CD4-positive, CD25-positive, alpha-beta regulatory T cell (primary cell): Measurements from ENCODE around the gene EXOC6B. TPM values are rescaled to one million over a fixed set of nuclear protein-coding genes. Genes with fewer than 3 reads are reported as not detected.

Source experiments
- ATAC-seq, 2 donors: fragments of 150-1000 bp; cut with Tn5 transposase; one replicate each; pipeline ENCODE4 v1.10.0; 2021; ENCODE audit warnings: low read depth in 2 of 2, moderate number of reproducible peaks in 2 of 2, moderate library complexity in 1 of 2
- DNase-seq, 3 donors: peaks; one replicate each; pipeline versions ENCODE4 v3.0.0 to v3.0.0-alpha.2; 2012 to 2022; ENCODE audit warnings: mixed read lengths in 1 of 3
- H3K27ac ChIP-seq: one replicate; pipeline ENCODE4 v1.7.0; 2013; ENCODE audit warnings: mild to moderate bottlenecking, low read length; ENCODE audit not compliant: insufficient read depth, poor library complexity, severe bottlenecking
- H3K27me3 ChIP-seq: one replicate; pipeline ENCODE4 v1.7.0; 2013; ENCODE audit warnings: low read length; ENCODE audit not compliant: control insufficient read depth, insufficient read depth
- H3K36me3 ChIP-seq: one replicate; pipeline ENCODE4 v1.7.0; 2013; ENCODE audit warnings: mild to moderate bottlenecking, low read length, moderate library complexity; ENCODE audit not compliant: control insufficient read depth, insufficient read depth
- H3K4me1 ChIP-seq: 2 replicates; pipeline ENCODE4 v1.7.0; 2013; ENCODE audit warnings: mild to moderate bottlenecking, low read length; ENCODE audit not compliant: insufficient read depth, control insufficient read depth, poor library complexity, severe bottlenecking
- H3K4me3 ChIP-seq: one replicate; pipeline ENCODE4 v1.7.0; 2013; ENCODE audit warnings: low read depth, mild to moderate bottlenecking, low read length, moderate library complexity
- H3K9me3 ChIP-seq, 2 experiments: 1 replicate in 1 of 2; 2 replicates in 1 of 2; pipeline ENCODE4 v1.7.0; 2013; ENCODE audit warnings: low read length in 2 of 2, mild to moderate bottlenecking in 1 of 2, moderate library complexity in 1 of 2; ENCODE audit not compliant: control insufficient read depth in 2 of 2
- H3K27ac Mint-ChIP-seq, 3 donors: one replicate each; pipeline ENCODE4 v1.8.0; 2020 to 2022; ENCODE audit warnings: mild to moderate bottlenecking in 3 of 3, mixed read lengths in 3 of 3, moderate library complexity in 2 of 3
- H3K27me3 Mint-ChIP-seq: one replicate; pipeline ENCODE4 v1.8.0; 2022; ENCODE audit warnings: mild to moderate bottlenecking, mixed read lengths
- H3K36me3 Mint-ChIP-seq: one replicate; pipeline ENCODE4 v1.8.0; 2020; ENCODE audit warnings: mixed read lengths
- H3K4me1 Mint-ChIP-seq, 4 donors: one replicate each; pipeline ENCODE4 v1.8.0; 2020 to 2022; ENCODE audit warnings: mixed read lengths in 4 of 4, mild to moderate bottlenecking in 1 of 4
- H3K4me3 Mint-ChIP-seq, 4 donors: one replicate each; pipeline ENCODE4 v1.8.0; 2020 to 2022; ENCODE audit warnings: mild to moderate bottlenecking in 4 of 4, mixed read lengths in 4 of 4, moderate library complexity in 3 of 4
- H3K9me3 Mint-ChIP-seq, 7 donors: one replicate each; pipeline ENCODE4 v1.8.0; 2020 to 2022; ENCODE audit warnings: mixed read lengths in 7 of 7, mild to moderate bottlenecking in 3 of 7, moderate library complexity in 2 of 7
- polyA plus RNA-seq, 4 donors: library from polyadenylated mRNA; unstranded; fragments of 300-500 nt; fragmentation: Illumina TruSeq; gene quantifications; one replicate each; pipeline ENCODE4 v1.2.3, GENCODE V29; 2021
- total RNA-seq: library from RNA; stranded (reverse); gene quantifications from one replicate; pipeline ENCODE4 v1.2.3, GENCODE V29; 2022

The EXOC6B gene
- total and polyA plus RNA-seq, 5 donors from 2014 or later: 1.5 to 20.8 (median 2.1) TPM

DNA sequence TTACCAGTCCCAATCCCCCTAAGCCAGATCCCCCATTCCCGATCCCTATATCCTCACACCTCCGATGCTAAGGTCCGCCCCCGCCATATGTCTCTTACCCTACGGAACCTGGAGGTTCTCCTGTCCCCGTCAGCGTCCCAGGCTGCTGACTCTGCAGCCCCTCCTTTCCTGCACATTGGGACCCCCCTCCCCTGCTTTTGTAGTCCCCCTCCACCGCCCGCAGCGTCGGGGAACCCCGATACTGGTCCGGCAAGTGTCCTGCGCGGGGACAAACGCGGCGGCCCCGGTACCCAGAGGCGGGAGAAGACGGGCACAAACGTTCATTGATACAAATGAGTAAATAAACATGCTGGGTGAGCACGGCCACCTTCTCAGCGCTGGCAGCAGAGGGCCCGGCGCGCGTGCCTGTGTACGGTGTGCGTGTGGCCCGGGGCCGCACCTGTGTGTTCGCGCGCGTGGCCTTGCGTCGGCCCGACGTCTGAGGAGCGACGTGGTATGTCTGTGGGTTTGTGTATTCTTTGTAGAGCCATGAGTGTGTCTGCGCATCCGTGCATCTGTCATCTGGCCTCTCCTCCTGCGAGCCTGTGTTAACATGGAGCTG is 676.2 kb downstream of the EXOC6B start:
- peak overlapping the region; percentile 19 for H3K4me3 ChIP-seq

DNA sequence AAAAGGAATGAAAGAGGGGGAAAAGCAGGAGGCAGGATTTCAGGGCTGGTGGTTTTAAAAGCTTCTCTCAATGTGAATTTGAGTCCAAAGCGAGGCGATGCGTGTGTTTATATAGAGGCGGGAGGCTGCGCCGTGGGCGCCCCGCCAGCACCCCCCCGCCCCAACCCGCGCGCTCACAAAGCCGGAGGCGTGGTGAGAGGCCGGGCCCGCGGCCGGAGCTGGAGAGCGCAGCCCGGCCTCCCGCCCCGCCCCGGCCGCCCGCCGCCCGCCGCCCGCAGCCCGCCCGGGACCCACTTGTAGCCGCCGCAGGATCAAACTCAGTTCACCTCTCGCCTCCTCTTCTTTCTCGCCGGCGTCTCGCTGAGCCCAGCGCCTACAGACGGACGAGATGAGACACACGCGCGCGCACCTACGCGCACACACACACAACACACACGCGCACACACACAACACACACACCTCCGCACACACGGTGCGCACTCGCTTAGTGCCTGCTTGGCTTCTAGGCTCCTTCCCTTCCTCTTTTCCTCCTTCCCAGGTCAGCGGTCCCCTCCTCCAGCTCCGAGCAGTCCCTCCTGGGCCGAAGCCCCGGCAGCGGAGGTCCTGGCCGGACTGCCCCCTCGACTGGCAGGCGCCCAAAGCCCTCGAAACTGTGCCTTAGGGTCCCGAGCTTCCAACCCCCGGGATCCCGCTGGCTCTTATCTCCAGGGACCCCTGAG is 676.8 kb downstream of the EXOC6B start:
- H3K36me3 ChIP-seq: no peaks in the 10 kb centered on the region
- peaks cover 40% of the 10 kb centered on the region for H3K4me1 ChIP-seq
- H3K27me3 ChIP-seq: peaks cover 27% of the 10 kb centered on the region
- H3K4me1 Mint-ChIP-seq: peaks cover 0 to 44% (median 20%) of the 10 kb centered on the region in 4 donors
- ATAC-seq: no peak
- H3K4me3 ChIP-seq: no peak overlapping the region
- peaks cover 59% of the 10 kb centered on the region for H3K27me3 Mint-ChIP-seq
- no peaks in the 10 kb centered on the region for H3K9me3 ChIP-seq
- DNase-seq: peak in 1 of 3 donors; percentile 28
- H3K4me3 Mint-ChIP-seq: peak overlapping the region; percentile 47 to 88 (median 86)
- no peak overlapping the region for H3K27ac ChIP-seq
- H3K36me3 Mint-ChIP-seq: no peaks in the 10 kb centered on the region
- H3K27ac Mint-ChIP-seq: no peak overlapping the region
- peaks cover 0 to 4% (median 0%) of the 10 kb centered on the region in 7 donors for H3K9me3 Mint-ChIP-seq

More for the DNA sequence above, 676.2 kb downstream of the EXOC6B start:
- ATAC-seq (peak in 1 of 2 donors; percentile 29), DNase-seq (no peak)
- Histone ChIP-seq H3K27ac (no peak overlapping the region), H3K36me3 (no peaks in the 10 kb centered on the region), H3K9me3 (no peaks in the 10 kb centered on the region), H3K4me1 (peaks cover 38% of the 10 kb centered on the region), H3K27me3 (peaks cover 27% of the 10 kb centered on the region)
- H3K9me3 Mint-ChIP-seq: peaks cover 0 to 4% (median 0%) of the 10 kb centered on the region in 7 donors
- H3K4me3 Mint-ChIP-seq: peak overlapping the region; percentile 47 to 90 (median 80)
- H3K36me3 Mint-ChIP-seq: no peaks in the 10 kb centered on the region
- H3K27me3 Mint-ChIP-seq: peaks cover 59% of the 10 kb centered on the region
- H3K27ac Mint-ChIP-seq: no peak overlapping the region
- peaks cover 0 to 41% (median 20%) of the 10 kb centered on the region in 4 donors for H3K4me1 Mint-ChIP-seq

DNA sequence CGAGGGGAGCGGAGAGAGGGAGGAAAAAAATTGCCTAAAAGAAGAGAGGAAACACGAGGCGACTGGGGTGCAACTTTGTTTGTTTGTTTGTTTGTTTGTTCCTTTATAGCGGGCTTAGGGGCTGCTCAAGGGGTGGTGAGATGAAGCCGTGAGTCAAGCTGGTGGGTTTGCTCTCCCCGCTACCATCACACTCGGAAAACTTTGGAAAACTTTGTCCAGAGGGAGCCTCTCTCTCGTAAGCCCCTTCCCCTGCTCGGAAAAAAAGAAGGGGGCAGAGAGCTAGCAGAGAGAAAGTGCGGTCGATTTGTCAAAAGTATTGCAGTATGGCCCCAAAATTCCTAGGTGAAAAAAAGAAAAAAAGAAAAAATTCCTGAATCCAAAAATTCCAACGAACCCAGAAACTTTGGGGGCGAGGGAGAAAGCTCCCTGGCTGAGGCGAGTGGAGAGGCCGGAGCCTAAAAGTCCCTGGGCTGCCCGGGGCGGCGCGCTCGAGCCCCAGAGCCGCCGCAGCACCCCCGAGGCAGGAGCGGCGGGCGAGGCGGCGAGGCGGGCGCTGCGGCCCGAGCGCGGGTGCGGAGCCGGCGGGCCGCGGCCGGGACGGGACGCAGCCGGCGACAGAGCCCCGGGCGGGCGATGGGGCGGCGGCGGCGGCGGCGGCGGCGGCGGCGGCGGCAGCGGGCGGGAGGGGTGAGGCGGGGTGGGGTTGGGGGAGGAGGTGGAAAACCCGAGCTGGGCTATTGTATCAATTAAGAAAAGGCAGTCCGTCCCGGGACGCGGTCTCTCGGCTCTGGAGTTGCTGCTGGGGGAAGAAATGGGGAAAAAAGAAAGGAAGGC is 677.6 kb downstream of the EXOC6B start:
- Histone ChIP-seq H3K9me3 (no peaks in the 10 kb centered on the region), H3K27me3 (peaks cover 27% of the 10 kb centered on the region), H3K36me3 (no peaks in the 10 kb centered on the region), H3K4me1 (peaks cover 40% of the 10 kb centered on the region), H3K27ac (no peak overlapping the region), H3K4me3 (no peak overlapping the region)
- ATAC-seq: no peak
- Mint-ChIP-seq H3K36me3 (no peaks in the 10 kb centered on the region), H3K27ac (no peak overlapping the region), H3K9me3 (peaks cover 0 to 4% (median 0%) of the 10 kb centered on the region in 7 donors), H3K4me1 (peaks cover 0 to 50% (median 20%) of the 10 kb centered on the region in 4 donors), H3K4me3 (peak overlapping the region; percentile 47 to 87 (median 82)), H3K27me3 (peaks cover 62% of the 10 kb centered on the region)
- no peak for DNase-seq

DNA sequence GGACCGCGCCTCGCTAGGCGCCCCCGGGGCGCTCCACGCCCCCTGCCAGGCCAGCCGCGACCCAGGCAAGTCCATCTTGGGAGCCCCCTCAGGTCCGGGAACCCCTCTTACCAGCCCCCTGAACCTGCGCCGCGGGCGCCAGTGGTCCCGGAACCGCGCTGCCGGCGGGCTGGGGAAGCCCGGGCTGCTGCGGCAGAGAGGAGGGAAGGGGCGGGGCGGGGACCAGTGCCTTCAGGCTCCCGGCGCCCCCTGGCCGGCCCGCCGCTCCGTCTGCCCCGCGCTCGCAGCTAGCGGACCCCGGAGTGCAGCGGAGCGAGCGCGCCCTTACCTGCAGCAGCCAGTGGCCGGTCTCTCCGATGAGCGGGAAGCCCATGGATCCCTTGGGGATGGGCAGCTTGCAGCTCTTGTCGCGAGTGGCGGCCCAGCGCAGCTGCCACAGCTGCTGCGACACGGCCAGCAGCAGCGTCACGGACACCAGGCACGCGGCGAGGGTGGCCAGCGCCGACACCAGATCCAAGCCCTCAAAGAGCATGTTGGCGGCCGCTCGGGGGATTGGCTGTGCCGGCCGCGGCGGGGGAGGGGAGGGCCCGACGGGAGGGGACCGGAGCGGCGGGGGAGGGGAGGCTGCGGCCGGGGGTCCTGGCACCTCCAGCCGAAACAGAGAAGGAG is 678.4 kb downstream of the EXOC6B start, which contains the start of gene CYP26B1:
TSS of gene CYP26B1 (minus strand) at position 560 of the 669 bp plus-strand sequence. CDS start at position 532, 28 bp downstream.
- Mint-ChIP-seq H3K27me3 (peaks cover 66% of the 10 kb centered on the region), H3K9me3 (peaks cover 0 to 4% (median 0%) of the 10 kb centered on the region in 7 donors), H3K36me3 (no peaks in the 10 kb centered on the region), H3K4me3 (peak within 1 kb of the TSS; percentile 64 to 87 (median 82)), H3K4me1 (peaks cover 0 to 50% (median 20%) of the 10 kb centered on the region in 4 donors), H3K27ac (peak within 1 kb of the TSS in 1 of 3 donors; percentile 67)
- peaks cover 27% of the 10 kb centered on the region for H3K27me3 ChIP-seq
- no peaks in the 10 kb centered on the region for H3K9me3 ChIP-seq
- ATAC-seq (no peak), DNase-seq (no peak)
- H3K4me1 ChIP-seq: peaks cover 40% of the 10 kb centered on the region
- no peaks in the 10 kb centered on the region for H3K36me3 ChIP-seq
- H3K27ac ChIP-seq: no peak within 1 kb of the TSS
- no peak within 1 kb of the TSS for H3K4me3 ChIP-seq

DNA sequence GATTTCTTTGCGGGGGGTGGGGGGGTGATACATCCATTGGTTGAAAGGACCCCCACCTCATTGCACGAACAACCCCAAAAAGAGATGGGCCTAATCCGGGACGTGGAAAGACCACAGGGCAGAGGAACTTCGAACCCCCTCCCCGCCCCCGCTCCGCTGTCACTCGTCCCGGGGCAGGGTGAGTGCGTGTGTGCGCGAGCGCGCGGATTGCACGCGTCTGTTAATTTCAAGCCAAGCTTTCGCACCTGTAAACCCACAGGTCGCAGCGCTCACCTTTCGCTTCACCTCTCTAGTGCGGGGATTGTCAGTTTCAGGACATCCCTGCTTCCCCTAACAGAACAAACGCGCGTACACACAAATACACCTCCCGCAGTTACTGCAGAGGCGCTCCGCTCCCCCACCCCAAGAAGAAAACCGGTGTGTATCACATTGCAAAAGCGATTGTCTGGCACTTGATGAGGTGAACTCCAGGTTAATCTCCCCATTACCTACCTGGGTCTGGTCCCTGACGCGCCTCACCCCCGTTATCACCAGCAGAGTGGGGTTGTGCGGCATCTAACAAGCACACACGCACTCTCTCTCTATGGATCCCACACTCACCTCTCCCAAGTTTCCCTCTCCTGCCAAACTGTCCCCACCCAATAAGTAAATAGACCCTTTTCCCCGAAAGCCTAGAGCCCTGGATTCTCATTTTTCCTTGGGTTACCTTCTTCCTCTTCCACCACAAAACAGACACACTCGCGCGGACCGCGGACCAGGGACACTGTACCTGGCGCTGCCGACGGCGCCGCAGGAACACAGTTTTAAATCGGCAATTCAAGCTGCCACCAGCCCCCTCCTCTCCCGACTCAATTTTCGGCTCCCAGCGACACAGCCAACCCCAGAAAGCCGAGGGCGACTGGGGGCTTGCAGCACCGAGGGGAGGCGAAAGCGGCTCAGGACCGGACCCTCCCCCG is 679.2 kb downstream of the EXOC6B start:
- no peak for DNase-seq

DNA sequence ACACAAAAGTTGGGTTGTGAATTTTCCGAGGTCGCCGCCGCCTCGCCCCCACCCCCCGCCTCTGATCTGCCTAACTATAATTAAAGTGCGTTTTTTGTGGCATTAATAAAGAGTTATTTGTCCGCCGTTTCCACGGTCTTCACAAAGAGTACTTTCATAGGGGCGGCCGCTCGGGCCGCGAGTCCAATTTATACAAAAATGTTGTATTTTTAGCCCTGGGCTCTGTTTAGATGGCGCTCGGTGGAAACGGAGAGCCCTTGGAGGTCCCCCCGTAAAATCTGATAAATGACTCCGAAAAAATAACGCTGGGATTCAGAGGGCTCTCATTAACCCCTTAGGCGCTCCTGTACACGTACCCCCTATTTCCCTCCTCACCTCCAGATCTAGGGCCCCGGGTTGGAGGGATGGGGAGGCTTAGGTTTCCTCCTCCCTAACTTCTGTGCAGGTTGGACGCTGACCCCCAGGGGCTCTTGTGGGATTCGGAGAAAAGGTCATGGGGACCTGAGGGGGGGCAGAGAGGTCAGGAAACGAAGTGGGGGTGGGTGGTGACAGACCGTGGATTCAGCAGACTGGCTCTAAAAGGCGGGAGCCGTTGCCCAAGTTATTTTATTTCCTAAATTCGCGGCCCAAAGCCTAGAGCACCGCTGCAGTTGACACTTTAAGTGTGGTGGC is 680.0 kb downstream of the EXOC6B start:
- no peak for ATAC-seq
- Mint-ChIP-seq H3K4me1 (peaks cover 0 to 50% (median 20%) of the 10 kb centered on the region in 4 donors), H3K27me3 (peaks cover 70% of the 10 kb centered on the region), H3K27ac (no peak overlapping the region), H3K36me3 (no peaks in the 10 kb centered on the region), H3K4me3 (peak overlapping the region in 3 of 4 donors; percentile 55 to 79 (median 76)), H3K9me3 (peaks cover 0 to 4% (median 0%) of the 10 kb centered on the region in 7 donors)
- H3K9me3 ChIP-seq: no peaks in the 10 kb centered on the region
- DNase-seq: no peak
- peaks cover 40% of the 10 kb centered on the region for H3K4me1 ChIP-seq
- no peak overlapping the region for H3K27ac ChIP-seq
- no peak overlapping the region for H3K4me3 ChIP-seq
- no peaks in the 10 kb centered on the region for H3K36me3 ChIP-seq
- peaks cover 19% of the 10 kb centered on the region for H3K27me3 ChIP-seq

More for the DNA sequence above, 679.2 kb downstream of the EXOC6B start:
- no peak for ATAC-seq
- peak overlapping the region; percentile 64 to 76 (median 69) for H3K4me3 Mint-ChIP-seq
- H3K4me3 ChIP-seq: no peak overlapping the region
- H3K27ac Mint-ChIP-seq: peak overlapping the region in 1 of 3 donors; percentile 67
- H3K36me3 ChIP-seq: no peaks in the 10 kb centered on the region
- H3K4me1 Mint-ChIP-seq: peaks cover 0 to 50% (median 20%) of the 10 kb centered on the region in 4 donors
- H3K9me3 Mint-ChIP-seq: peaks cover 0 to 4% (median 0%) of the 10 kb centered on the region in 7 donors
- peaks cover 26% of the 10 kb centered on the region for H3K27me3 ChIP-seq
- no peaks in the 10 kb centered on the region for H3K9me3 ChIP-seq
- H3K27ac ChIP-seq: no peak overlapping the region
- peaks cover 74% of the 10 kb centered on the region for H3K27me3 Mint-ChIP-seq
- peaks cover 40% of the 10 kb centered on the region for H3K4me1 ChIP-seq
- no peaks in the 10 kb centered on the region for H3K36me3 Mint-ChIP-seq
